GM12875 (cell line): Measurements from ENCODE around the gene FRAS1.
"Not testable (repeated sequence)": the region's sequence is repeated elsewhere in the genome, so short reads cannot be mapped to it uniquely, and the experiment has no call there.

Source experiments
- H3K4me3 ChIP-seq: one replicate; pipeline ENCODE4 v1.5.1; 2011; ENCODE audit warnings: low read depth, low read length, control low read depth
- CTCF ChIP-seq: IDR thresholded peaks from 2 replicates; pipeline ENCODE4 v1.5.1; 2011; ENCODE audit warnings: low read depth, mild to moderate bottlenecking, control low read depth, inconsistent platforms, low read length, moderate library complexity, borderline replicate concordance; ENCODE audit not compliant: insufficient read depth

The FRAS1 gene

GRCh38 chr4:78167510-78167909, 110.4 kb downstream of the FRAS1 start:
- H3K4me3 ChIP-seq: no peak overlapping the region

GRCh38 chr4:78168029-78168428, 110.9 kb downstream of the FRAS1 start:
- no peak for TF ChIP-seq CTCF
- H3K4me3 ChIP-seq: no peak overlapping the region

More at GRCh38 chr4:78167510-78167909, 110.4 kb downstream of the FRAS1 start:
- no peak for TF ChIP-seq CTCF

GRCh38 chr4:78169728-78170127, 112.6 kb downstream of the FRAS1 start:
- no peak for TF ChIP-seq CTCF

GRCh38 chr4:78171482-78171881, 114.4 kb downstream of the FRAS1 start:
- H3K4me3 ChIP-seq: no peak overlapping the region
- no peak for TF ChIP-seq CTCF

More at GRCh38 chr4:78169728-78170127, 112.6 kb downstream of the FRAS1 start:
- no peak overlapping the region for H3K4me3 ChIP-seq

GRCh38 chr4:78174891-78175290, 117.8 kb downstream of the FRAS1 start:
- TF ChIP-seq CTCF: no peak
- H3K4me3 ChIP-seq: no peak overlapping the region

- no peak overlapping the region for H3K4me3 ChIP-seq
- no peak for TF ChIP-seq CTCF
These were observed 122.1 kb downstream of the FRAS1 start for GRCh38 chr4:78179196-78179595.

GRCh38 chr4:78181681-78182234, 124.6 kb downstream of the FRAS1 start:
- H3K4me3 ChIP-seq: not testable (repeated sequence)

GRCh38 chr4:78184584-78184983, 127.5 kb downstream of the FRAS1 start:
- TF ChIP-seq CTCF: no peak
- no peak overlapping the region for H3K4me3 ChIP-seq
